ENCODE data around the gene TMEM45A.
"Not testable (repeated sequence)": the region's sequence is repeated elsewhere in the genome, so short reads cannot be mapped to it uniquely, and the experiment has no call there.

The TMEM45A gene, protein sequence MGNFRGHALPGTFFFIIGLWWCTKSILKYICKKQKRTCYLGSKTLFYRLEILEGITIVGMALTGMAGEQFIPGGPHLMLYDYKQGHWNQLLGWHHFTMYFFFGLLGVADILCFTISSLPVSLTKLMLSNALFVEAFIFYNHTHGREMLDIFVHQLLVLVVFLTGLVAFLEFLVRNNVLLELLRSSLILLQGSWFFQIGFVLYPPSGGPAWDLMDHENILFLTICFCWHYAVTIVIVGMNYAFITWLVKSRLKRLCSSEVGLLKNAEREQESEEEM

DNA sequence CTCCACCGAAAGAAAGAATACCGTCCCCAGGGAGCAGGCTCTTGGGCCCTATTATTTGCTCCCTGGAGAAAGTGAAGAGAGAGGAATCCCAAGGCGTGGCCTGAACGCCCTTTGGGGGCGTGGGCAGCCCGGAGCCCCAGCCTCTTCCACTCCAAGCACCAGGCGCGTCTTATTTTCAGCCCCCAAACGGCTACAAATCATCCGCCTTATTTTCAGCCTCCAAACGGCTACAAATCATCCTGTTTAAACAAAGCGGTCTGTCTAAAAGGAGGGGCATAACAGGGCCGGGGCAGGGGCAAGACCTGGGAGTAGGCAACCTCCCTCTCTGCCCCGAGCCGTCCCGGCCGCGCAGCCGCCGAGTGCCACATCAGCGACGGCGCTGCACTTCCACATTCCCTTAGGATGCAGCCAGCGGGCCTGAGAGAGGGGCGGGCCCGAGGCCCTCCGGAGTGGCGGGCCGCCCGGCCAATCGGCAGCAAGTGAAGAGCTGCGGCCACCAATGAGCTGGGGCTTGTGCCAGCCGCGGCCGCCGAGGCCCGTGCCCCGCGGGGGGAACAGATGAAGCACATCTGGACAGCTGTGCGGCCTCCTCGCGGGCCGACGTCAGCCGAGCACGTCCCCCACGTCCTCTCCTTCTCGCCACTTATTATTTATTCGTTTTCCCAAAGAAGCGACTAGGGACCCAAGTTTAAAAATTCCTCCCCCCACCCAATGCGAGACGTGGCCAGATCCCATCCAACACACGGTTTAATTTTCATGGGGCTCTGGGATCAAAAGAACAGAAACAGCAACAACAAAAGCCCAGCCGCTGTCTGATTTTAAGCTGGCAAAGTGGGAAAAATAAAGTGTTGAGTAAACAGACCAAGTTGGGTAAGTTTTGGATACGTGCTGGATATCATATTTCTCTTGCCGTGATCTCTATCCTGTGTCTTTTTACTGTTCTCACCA, at the start of gene TMEM45A:
Gene TMEM45A, plus strand, starts transcription at position 561 of the 948 bp plus-strand sequence. CDS start 62,593 bp downstream, outside the sequence.
- in situ Hi-C loops (cut with MboI; ENCODE audit: low sequenced_read_pairs): no loop called here

DNA sequence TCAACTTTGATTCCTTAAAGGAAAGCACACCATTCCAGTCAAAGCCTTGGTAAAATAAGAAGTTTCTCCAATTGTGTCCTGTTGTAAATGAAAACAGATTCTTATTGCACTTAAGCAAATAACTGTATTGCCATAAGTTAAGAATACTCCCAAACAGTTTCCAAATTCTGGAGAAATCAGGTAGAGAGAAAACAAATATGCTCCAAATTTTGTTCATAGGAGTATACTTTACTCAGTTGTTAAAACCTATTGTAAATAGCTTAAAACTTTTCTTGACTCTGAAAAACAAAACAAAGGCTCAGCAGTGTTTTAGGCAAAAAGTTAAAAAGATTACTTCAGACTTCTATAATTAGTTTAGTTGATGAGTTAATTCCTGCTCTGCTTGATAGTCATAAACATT, 48.7 kb upstream of the TMEM45A start:
- in situ Hi-C loops (cut with MboI; ENCODE audit: low sequenced_read_pairs): no loop called here

DNA sequence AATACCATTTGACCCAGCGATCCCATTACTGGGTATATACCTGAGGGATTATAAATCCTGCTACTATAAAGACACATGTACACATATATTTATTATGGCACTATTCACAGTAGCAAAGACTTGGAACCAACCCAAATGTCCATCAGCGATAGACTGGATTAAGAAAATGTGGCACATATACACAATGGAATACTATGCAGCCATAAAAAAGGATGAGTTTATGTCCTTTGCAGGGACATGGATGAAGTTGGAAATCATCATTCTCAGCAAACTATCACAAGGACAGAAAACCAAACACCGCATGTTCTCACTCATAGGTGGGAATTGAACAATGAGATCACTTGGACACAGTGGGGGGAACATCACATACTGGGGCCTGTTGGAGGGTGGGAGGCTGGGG, 45.4 kb upstream of the TMEM45A start:
- in situ Hi-C loops (cut with MboI; ENCODE audit: low sequenced_read_pairs): not testable (repeated sequence)

- in situ Hi-C loops (cut with MboI; ENCODE audit: low sequenced_read_pairs): no loop called here
Measured at GRCh38 chr3:100448079-100448478, 44.3 kb upstream of the TMEM45A start.

GRCh38 chr3:100449214-100449613, 43.2 kb upstream of the TMEM45A start:
- in situ Hi-C loops (cut with MboI; ENCODE audit: low sequenced_read_pairs): no loop called here

- in situ Hi-C loops (cut with MboI; ENCODE audit: low sequenced_read_pairs): no loop called here
Measured at GRCh38 chr3:100454677-100455076, 37.7 kb upstream of the TMEM45A start.

GRCh38 chr3:100455841-100456550, 36.4 kb upstream of the TMEM45A start:
- in situ Hi-C loops (cut with MboI; ENCODE audit: low sequenced_read_pairs): no loop called here

GRCh38 chr3:100456745-100457144, 35.7 kb upstream of the TMEM45A start:
- in situ Hi-C loops (cut with MboI; ENCODE audit: low sequenced_read_pairs): no loop called here

GRCh38 chr3:100457811-100458210, 34.6 kb upstream of the TMEM45A start:
- in situ Hi-C loops (cut with MboI; ENCODE audit: low sequenced_read_pairs): no loop called here

GRCh38 chr3:100458814-100459213, 33.6 kb upstream of the TMEM45A start:
- in situ Hi-C loops (cut with MboI; ENCODE audit: low sequenced_read_pairs): no loop called here

GRCh38 chr3:100463002-100463401, 29.4 kb upstream of the TMEM45A start:
- in situ Hi-C loops (cut with MboI; ENCODE audit: low sequenced_read_pairs): no loop called here

- in situ Hi-C loops (cut with MboI; ENCODE audit: low sequenced_read_pairs): no loop called here
Measured at GRCh38 chr3:100463646-100464155, 28.7 kb upstream of the TMEM45A start.

DNA sequence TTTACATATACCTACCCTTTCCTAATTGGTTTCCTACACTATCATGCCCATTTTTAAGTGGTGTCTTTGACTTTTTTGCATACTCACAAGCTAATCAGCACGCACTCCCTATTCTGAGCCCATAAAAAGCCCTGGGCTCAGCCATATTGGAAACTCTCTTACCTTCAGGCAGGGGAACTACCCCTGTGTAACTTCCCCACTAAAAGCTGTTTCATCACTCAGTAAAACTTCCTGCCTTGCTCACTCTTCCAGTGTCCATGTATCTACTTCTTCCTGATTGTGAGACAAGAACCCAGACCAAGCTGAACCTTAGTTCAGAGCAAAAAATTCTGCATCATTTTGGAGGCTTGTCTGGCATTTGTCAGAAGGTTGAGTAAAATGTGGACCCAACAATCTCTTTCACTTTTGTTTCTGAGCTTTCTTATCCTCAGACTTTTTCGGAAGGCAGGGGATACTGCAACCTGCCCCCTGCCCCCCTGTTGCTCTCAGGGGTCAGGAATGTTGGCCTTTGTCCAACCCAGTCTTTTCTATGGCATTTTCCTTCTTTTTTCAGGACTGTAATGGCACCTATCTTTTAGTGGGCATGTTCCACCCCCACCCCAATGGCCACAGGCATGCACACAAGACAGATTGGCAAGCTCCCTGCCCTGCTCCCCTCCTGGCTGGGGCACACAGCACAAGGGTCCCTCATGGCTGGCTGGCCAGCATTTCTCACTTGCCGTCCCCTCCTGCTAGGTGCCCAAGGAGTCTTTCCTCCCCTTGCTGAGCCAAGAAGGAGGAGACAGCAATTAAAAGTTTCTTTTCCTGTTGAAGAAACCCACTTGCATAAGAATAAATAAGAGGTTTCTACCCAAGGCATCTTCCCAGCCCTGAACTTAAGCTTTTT, 26.3 kb upstream of the TMEM45A start:
- in situ Hi-C loops (cut with MboI; ENCODE audit: low sequenced_read_pairs): no loop called here

GRCh38 chr3:100467133-100467532, 25.3 kb upstream of the TMEM45A start:
- in situ Hi-C loops (cut with MboI; ENCODE audit: low sequenced_read_pairs): no loop called here

DNA sequence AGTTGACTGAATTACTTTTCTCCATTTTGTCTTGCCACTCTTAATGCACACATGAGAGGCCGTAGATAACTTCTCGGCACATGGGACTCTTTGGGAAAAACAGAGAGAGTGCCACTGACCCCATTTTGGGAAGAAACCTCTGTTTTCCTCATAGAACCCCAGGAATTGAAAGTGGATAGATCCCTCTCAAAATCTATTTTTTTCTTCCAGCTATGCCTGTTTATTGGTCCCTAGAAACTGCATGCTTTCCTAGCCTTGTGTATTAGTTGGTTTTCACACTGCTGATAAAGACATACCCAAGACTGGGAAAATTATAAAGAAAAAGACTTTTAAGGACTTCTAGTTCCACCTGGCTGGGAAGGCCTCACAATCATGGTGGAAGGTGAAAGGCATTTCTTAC, 23.7 kb upstream of the TMEM45A start:
- in situ Hi-C loops (cut with MboI; ENCODE audit: low sequenced_read_pairs): no loop called here

DNA sequence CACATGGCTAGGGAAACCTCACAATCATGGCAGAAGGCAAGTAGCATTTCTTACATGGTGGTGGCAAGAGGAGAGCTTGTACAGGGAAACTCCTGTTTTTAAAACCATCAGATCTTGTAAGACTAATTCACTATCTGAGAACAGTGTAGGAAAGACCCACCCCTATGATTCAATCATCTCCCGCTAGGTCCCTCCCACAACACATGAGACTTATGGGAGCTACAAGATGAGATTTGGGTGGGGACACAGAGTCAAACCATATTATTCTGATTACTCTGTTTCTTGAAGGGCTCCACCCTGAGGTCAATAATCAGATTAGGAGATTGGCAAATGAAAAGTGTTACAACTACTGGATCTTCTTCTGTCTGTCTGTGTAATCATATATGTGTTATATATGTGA, 21.5 kb upstream of the TMEM45A start:
- in situ Hi-C loops (cut with MboI; ENCODE audit: low sequenced_read_pairs): no loop called here

DNA sequence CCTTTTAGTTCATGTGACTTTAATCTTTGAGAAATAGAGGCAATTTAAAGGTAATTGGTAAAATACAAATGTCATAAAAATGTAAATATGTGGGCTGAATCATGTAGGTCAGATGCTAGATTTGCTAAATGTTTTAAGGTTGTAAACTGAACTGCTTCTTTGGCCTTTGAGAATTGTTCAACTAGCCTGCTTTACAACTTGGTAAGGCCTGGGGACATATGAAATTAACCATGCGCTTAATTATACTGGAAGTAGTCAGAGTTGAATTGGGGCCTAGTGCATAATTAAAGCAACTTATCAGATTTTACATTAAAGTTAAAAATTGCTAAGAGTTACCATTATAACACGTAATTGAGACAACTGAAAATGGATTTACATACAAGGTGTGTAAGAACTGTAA, 21.0 kb upstream of the TMEM45A start:
- in situ Hi-C loops (cut with MboI; ENCODE audit: low sequenced_read_pairs): no loop called here

DNA sequence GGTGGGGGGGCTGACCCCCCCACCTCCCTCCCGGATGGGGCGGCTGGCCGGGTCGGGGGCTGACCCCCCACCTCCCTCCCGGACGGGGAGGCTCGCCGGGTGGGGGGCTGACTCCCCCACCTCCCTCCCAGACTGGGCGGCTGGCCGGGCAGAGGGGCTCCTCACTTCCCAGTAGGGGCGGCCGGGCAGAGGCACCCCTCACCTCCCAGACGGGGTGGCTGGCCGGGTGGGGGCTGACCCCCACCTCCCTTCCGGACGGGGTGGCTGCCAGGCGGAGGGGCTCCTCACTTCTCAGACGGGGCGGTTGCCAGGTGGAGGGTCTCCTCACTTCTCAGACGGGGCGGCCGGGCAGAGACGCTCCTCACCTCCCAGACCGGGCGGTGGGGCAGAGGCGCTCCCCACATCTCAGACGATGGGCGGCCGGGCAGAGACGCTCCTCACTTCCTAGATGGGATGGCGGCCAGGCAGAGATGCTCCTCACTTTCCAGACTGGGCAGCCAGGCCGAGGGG, 14.5 kb upstream of the TMEM45A start:
- in situ Hi-C loops (cut with MboI; ENCODE audit: low sequenced_read_pairs): not testable (repeated sequence)

DNA sequence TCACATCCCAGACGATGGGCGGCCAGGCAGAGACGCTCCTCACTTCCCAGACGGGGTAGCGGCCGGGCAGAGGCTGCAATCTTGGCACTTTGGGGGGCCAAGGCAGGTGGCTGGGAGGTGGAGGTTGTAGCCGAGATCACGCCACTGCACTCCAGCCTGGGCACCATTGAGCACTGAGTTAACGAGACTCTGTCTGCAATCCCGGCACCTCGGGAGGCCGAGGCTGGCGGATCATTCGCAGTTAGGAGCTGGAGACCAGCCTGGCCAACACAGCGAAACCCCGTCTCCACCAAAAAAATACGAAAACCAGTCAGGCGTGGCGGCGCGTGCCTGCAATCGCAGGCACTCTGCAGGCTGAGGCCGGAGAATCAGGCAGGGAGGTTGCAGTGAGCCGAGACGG, 13.9 kb upstream of the TMEM45A start:
- in situ Hi-C loops (cut with MboI; ENCODE audit: low sequenced_read_pairs): not testable (repeated sequence)

DNA sequence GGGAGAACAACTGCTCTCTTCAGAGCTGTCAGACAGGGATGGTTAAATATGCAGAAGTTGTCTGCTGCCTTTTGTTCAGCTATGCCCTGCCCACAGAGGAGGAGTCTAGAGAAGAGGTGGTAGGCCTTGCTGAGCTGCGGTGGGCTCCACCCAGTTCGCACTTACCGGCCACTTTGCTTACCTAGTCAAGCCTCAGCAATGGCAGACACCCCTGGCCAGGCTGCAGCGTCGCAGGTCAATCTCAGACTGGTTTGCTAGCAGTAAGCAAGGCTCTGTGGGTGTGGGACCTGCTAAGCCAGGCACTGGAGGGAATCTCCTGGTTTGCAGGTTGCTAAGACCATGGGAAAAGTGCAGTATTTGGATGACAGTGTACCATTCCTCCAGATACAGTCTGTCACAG, 12.3 kb upstream of the TMEM45A start:
- in situ Hi-C loops (cut with MboI; ENCODE audit: low sequenced_read_pairs): no loop called here

All from HL-60/S4 treated with retinoic acid at 250 ng/mL for 4 days and 3 days (cell line).